Endothelial cell of umbilical vein (primary cell): ENCODE data around the gene CXCL17. TPM values are rescaled to one million over a fixed set of nuclear protein-coding genes. Genes with fewer than 3 reads are reported as not detected.

ENCODE experiments used
- BruUV-seq: library from RNA; stranded (reverse); fragments of 400-500 nt; replicated peaks from 2 replicates; lab custom pipeline; 2021; lab: Mats Ljungman, UMichigan
- CTCF ChIA-PET: fragments of 300-600, 350-600 bp; sonication (Branson Sonifier 250); formaldehyde crosslinking; loops from one replicate; lab custom pipeline; 2021; ENCODE audit warnings: antibody characterized with exemption, inconsistent platforms; lab: Charles Lee
- POLR2A ChIA-PET: fragments of 300-600, 350-600 bp; sonication (Branson Sonifier 250); formaldehyde crosslinking; loops from one replicate; lab custom pipeline; 2021; ENCODE audit warnings: antibody characterized with exemption, inconsistent platforms; lab: Charles Lee
- DNase-seq: peaks from one replicate; pipeline ENCODE4 v3.0.0-alpha.2; 2011; ENCODE audit warnings: low read depth, low spot score
- FAIRE-seq: peaks from 2 replicates; lab custom pipeline; 2011; peaks lifted over from hg19 to GRCh38; lab: Jason Lieb, UNC
- H2AFZ ChIP-seq: 2 replicates; pipeline ENCODE4 v1.6.0; 2012; ENCODE audit warnings: low read depth, low read length, control low read depth, inconsistent platforms
- H3K27ac ChIP-seq: 2 replicates; pipeline ENCODE4 v1.5.1; 2011; ENCODE audit warnings: low read depth, mild to moderate bottlenecking, control low read depth, low read length, moderate library complexity; ENCODE audit not compliant: insufficient read depth
- H3K27me3 ChIP-seq, 2 experiments: 2 replicates each; pipeline versions ENCODE4 v1.6.0 to v1.6.1; 2011; ENCODE audit warnings: low read length in 2 of 2, mixed read lengths in 1 of 2; ENCODE audit not compliant: control insufficient read depth in 2 of 2, insufficient read depth in 2 of 2
- H3K36me3 ChIP-seq, 2 experiments: 2 replicates in 1 of 2; 3 replicates in 1 of 2; pipeline ENCODE4 v1.5.1; 2011; ENCODE audit warnings: low read length in 2 of 2, mild to moderate bottlenecking in 1 of 2, moderate library complexity in 1 of 2; ENCODE audit not compliant: control insufficient read depth in 2 of 2, insufficient read depth in 2 of 2; ENCODE audit errors: extremely low read depth in 1 of 2
- H3K4me1 ChIP-seq: 3 replicates; pipeline ENCODE4 v1.5.1; 2011; ENCODE audit warnings: mild to moderate bottlenecking, low read length; ENCODE audit not compliant: control insufficient read depth, insufficient read depth; ENCODE audit errors: extremely low read depth
- H3K4me2 ChIP-seq: 2 replicates; pipeline ENCODE4 v1.6.1; 2011; ENCODE audit warnings: low read length, control low read depth, mixed read lengths; ENCODE audit not compliant: insufficient read depth
- H3K4me3 ChIP-seq, 3 experiments: fragments of 200-600 bp in 1 of 3; sonication (generic), shearing (Covaris generic) in 1 of 3; replicated peaks in 1 of 3; 2 replicates each; pipeline ENCODE4 v1.5.1; 2011 to 2016; ENCODE audit warnings: control low read depth in 3 of 3, low read length in 3 of 3, mild to moderate bottlenecking in 2 of 3, inconsistent platforms in 1 of 3, low read depth in 1 of 3, moderate library complexity in 1 of 3; ENCODE audit not compliant: insufficient read depth in 1 of 3
- H3K79me2 ChIP-seq: 2 replicates; pipeline ENCODE4 v1.6.0; 2012; ENCODE audit warnings: low read length, inconsistent platforms; ENCODE audit not compliant: control insufficient read depth, insufficient read depth
- H3K9ac ChIP-seq: replicated peaks from 2 replicates; pipeline ENCODE3; 2011; ENCODE audit warnings: low read length, control low read depth; ENCODE audit not compliant: insufficient read depth; ENCODE audit errors: extremely low read depth
- H3K9me1 ChIP-seq: replicated peaks from 3 replicates; pipeline ENCODE4 v1.6.0; 2011; ENCODE audit warnings: mild to moderate bottlenecking, low read length; ENCODE audit not compliant: control insufficient read depth, insufficient read depth; ENCODE audit errors: extremely low read depth
- H3K9me3 ChIP-seq: replicated peaks from 2 replicates; pipeline ENCODE4 v1.5.1; 2012; ENCODE audit warnings: low read length, inconsistent platforms; ENCODE audit not compliant: control insufficient read depth, insufficient read depth
- H4K20me1 ChIP-seq: replicated peaks from 2 replicates; pipeline ENCODE3; 2011; ENCODE audit warnings: mild to moderate bottlenecking, low read length; ENCODE audit not compliant: control insufficient read depth, insufficient read depth; ENCODE audit errors: extremely low read depth
- CTCF ChIP-seq, 2 donors: IDR thresholded peaks; 1 replicate in 1 of 2; 2 replicates in 1 of 2; pipeline ENCODE4 v1.5.1; 2011; ENCODE audit warnings: low read length in 2 of 2, mild to moderate bottlenecking in 2 of 2, moderate library complexity in 2 of 2, control low read depth in 1 of 2, inconsistent platforms in 1 of 2, low read depth in 1 of 2; ENCODE audit not compliant: insufficient read depth in 1 of 2; ENCODE audit errors: extremely low read depth in 1 of 2
- EZH2 ChIP-seq: IDR thresholded peaks from 2 replicates; pipeline ENCODE4 v1.6.1; 2012; ENCODE audit warnings: borderline replicate concordance, low read depth, mild to moderate bottlenecking, moderate library complexity, low read length, inconsistent platforms; ENCODE audit not compliant: severe bottlenecking
- FOS ChIP-seq: IDR thresholded peaks from 2 replicates; pipeline ENCODE4 v1.6.1; 2011; ENCODE audit warnings: mild to moderate bottlenecking, low read length, moderate library complexity, borderline replicate concordance; ENCODE audit not compliant: insufficient read depth
- GATA2 ChIP-seq: IDR thresholded peaks from 2 replicates; pipeline ENCODE4 v1.7.0; 2011; ENCODE audit warnings: low read depth, mild to moderate bottlenecking, moderate library complexity, mixed read lengths, low read length; ENCODE audit not compliant: insufficient read length, insufficient read depth
- JUN ChIP-seq: IDR thresholded peaks from 2 replicates; pipeline ENCODE4 v1.6.1; 2011; ENCODE audit warnings: borderline replicate concordance, low read depth; ENCODE audit not compliant: insufficient read length, insufficient read depth
- MYC ChIP-seq: IDR thresholded peaks from one replicate; pipeline ENCODE4 v1.6.1; 2011; ENCODE audit warnings: mild to moderate bottlenecking, low read depth, low read length
- POLR2A ChIP-seq: IDR thresholded peaks from 2 replicates; pipeline ENCODE4 v1.6.1; 2012; ENCODE audit warnings: low read depth, mild to moderate bottlenecking, control low read depth, low read length
- POLR2AphosphoS5 ChIP-seq: IDR thresholded peaks from 2 replicates; pipeline ENCODE4 v1.6.1; 2012; ENCODE audit warnings: low read depth, mild to moderate bottlenecking, control low read depth, low read length, moderate library complexity; ENCODE audit not compliant: insufficient read depth
- dilution Hi-C: fragments of 300-500 bp; cut with MboI; formaldehyde crosslinking; loops from one replicate; pipeline ENCODE4 v1.15.0; 2019; ENCODE audit warnings: low sequenced_read_pairs; ENCODE audit not compliant: extremely low pct_ligation_motif_present
- intact Hi-C: fragments of 100-400 bp; cut with micrococcal nuclease; formaldehyde crosslinking; loops from one replicate; pipeline ENCODE4 v1.10.0; 2022
- polyA plus RNA-seq, 4 experiments: library from polyadenylated mRNA; depleted of rRNA in 3 of 4; stranded (reverse) in 3 of 4; unstranded in 1 of 4; fragments of >200 nt; gene quantifications; 2 replicates each; pipeline versions ENCODE4 v1.2.1 to v1.2.3, GENCODE V29; 2011 to 2012; ENCODE audit warnings: missing spikeins in 1 of 4
- total RNA-seq: library from RNA; stranded (reverse); gene quantifications from 2 replicates; pipeline ENCODE4 v1.2.3, GENCODE V29; 2021
- TF ChIP-seq, protein P1 (sequence below): IDR thresholded peaks from 2 replicates; pipeline ENCODE4 v1.6.1; 2011; ENCODE audit not compliant: insufficient read depth, insufficient read length

CXCL17 gene
- total and polyA plus RNA-seq, 2 donors (not counting 3 experiments of a cell fraction or from before 2014, with no cell fraction given): not detected

GRCh38 chr19:42475366-42475765 is 32.6 kb upstream of the CXCL17 start:
- dilution Hi-C loops (no loop called here), intact Hi-C loops (no loop called here)
- Histone ChIP-seq H3K27ac (no peak overlapping the region), H3K9me3 (no peaks in the 10 kb centered on the region), H3K9ac (no peak overlapping the region), H3K4me3 (no peak overlapping the region), H3K9me1 (no peaks in the 10 kb centered on the region), H4K20me1 (no peaks in the 10 kb centered on the region), H3K4me2 (no peak overlapping the region), H3K4me1 (no peaks in the 10 kb centered on the region), H3K36me3 (no peaks in the 10 kb centered on the region), H3K79me2 (no peaks in the 10 kb centered on the region), H3K27me3 (peaks cover 0 to 1% of the 10 kb centered on the region in 2 experiments), H2AFZ (no peak overlapping the region)
- no peak for FAIRE-seq
- TF ChIP-seq GATA2 (no peak), JUN (no peak), POLR2AphosphoS5 (no peak), POLR2A (no peak), CTCF (IDR thresholded peaks at IDR 0.05; ENCODE audit: extremely low read depth in 1 of 2, insufficient read depth in 1 of 2, low read depth in 1 of 2, low read length in 2 of 2) (no peak), FOS (no peak), MYC (no peak), EZH2 (no peak)
- TF ChIP-seq, protein P1, sequence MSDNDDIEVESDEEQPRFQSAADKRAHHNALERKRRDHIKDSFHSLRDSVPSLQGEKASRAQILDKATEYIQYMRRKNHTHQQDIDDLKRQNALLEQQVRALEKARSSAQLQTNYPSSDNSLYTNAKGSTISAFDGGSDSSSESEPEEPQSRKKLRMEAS: no peak
- ChIA-PET POLR2A (no interaction called here), CTCF (interaction anchor here (0.9 kb wide), 1 partner anchor 24 kb away, joined by 3 read pairs; no protein-coding TSS in a partner anchor)
- BruUV-seq: no TSS peak
- DNase-seq: no peak
